HCT116 (cell line): ENCODE measurements around the gene MINAR1.

Experiments used
- CTCF ChIP-seq, 3 experiments: fragments of 200-600 bp in 1 of 3; sonication (generic) in 1 of 3; IDR thresholded peaks in 2 of 3; conservative IDR thresholded peaks in 1 of 3; 2 replicates each; pipeline ENCODE4 v1.5.1; 2012 to 2017; ENCODE audit warnings: low read depth in 2 of 3, low read length in 2 of 3, antibody characterized with exemption in 1 of 3, borderline replicate concordance in 1 of 3, control low read depth in 1 of 3, mild to moderate bottlenecking in 1 of 3, mixed read lengths in 1 of 3, mixed run types in 1 of 3, moderate library complexity in 1 of 3; ENCODE audit not compliant: insufficient read depth in 1 of 3
- EZH2 ChIP-seq: fragments of 200-600 bp; sonication (generic); IDR thresholded peaks from 2 replicates; pipeline ENCODE4 v1.6.1; 2017; ENCODE audit warnings: antibody characterized with exemption, mixed run types
- JUND ChIP-seq: IDR thresholded peaks from 2 replicates; pipeline ENCODE4 v1.6.1; 2012
- MAX ChIP-seq: IDR thresholded peaks from 2 replicates; pipeline ENCODE4 v1.6.1; 2012
- POLR2A ChIP-seq: IDR thresholded peaks from 2 replicates; pipeline ENCODE4 v1.7.0; 2011; ENCODE audit warnings: borderline replicate concordance; ENCODE audit not compliant: insufficient read depth, insufficient read length; ENCODE audit errors: extremely low read depth
- SIN3A ChIP-seq: IDR thresholded peaks from 2 replicates; pipeline ENCODE4 v1.6.1; 2012; ENCODE audit warnings: low read depth
- TCF7L2 ChIP-seq: IDR thresholded peaks from 2 replicates; pipeline ENCODE4 v1.7.0; 2011; ENCODE audit warnings: borderline replicate concordance, inconsistent platforms; ENCODE audit not compliant: insufficient read depth, insufficient read length; ENCODE audit errors: extremely low read depth
- ZBTB33 ChIP-seq: IDR thresholded peaks from 2 replicates; pipeline ENCODE4 v1.6.1; 2011; ENCODE audit warnings: mild to moderate bottlenecking, low read length, moderate library complexity; ENCODE audit not compliant: insufficient replicate concordance; ENCODE audit errors: extremely low read depth

- no peak for TF ChIP-seq CTCF (IDR thresholded peaks at IDR 0.05 in 2 of 3, conservative IDR thresholded peaks at IDR 0.05 in 1 of 3; ENCODE audit: borderline replicate concordance in 1 of 3, insufficient read depth in 1 of 3, low read depth in 2 of 3, low read length in 2 of 3)
- TF ChIP-seq MAX: no peak
- no peak for TF ChIP-seq TCF7L2
- no peak for TF ChIP-seq POLR2A
- no peak for TF ChIP-seq EZH2
- TF ChIP-seq JUND: no peak
- TF ChIP-seq ZBTB33: no peak
- no peak for TF ChIP-seq SIN3A
These were observed 28.6 kb upstream of the MINAR1 start for GRCh38 chr15:79403501-79403900.
